HS-27A (cell line): ENCODE results near the gene OPCML.
"Not testable (repeated sequence)": the region's sequence is repeated elsewhere in the genome, so short reads cannot be mapped to it uniquely, and the experiment has no call there.

Source experiments
- DNase-seq: peaks from one replicate; pipeline ENCODE4 v3.0.0-alpha.2; 2012; ENCODE audit warnings: low read depth, missing footprints

Gene OPCML

DNA sequence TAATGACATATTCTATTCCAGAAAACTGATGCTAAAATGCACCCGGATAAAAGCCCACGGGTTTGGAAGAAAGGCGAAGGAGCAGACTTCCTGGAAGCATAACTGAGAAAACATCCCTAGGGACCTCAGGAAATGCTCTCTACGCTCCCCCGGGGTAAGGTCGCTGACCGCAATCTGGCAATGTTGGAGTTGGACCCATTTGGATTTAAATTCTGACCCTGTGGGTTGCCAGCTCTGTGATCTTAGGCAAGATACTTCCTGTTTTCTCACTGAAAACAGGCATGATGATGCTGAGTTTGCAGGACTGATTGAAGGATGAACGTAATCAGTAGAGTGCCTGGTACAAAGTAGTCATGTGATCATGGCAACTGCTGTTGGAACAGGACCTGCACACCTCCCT is 1107.9 kb downstream of the OPCML start:
- DNase-seq: no peak

DNA sequence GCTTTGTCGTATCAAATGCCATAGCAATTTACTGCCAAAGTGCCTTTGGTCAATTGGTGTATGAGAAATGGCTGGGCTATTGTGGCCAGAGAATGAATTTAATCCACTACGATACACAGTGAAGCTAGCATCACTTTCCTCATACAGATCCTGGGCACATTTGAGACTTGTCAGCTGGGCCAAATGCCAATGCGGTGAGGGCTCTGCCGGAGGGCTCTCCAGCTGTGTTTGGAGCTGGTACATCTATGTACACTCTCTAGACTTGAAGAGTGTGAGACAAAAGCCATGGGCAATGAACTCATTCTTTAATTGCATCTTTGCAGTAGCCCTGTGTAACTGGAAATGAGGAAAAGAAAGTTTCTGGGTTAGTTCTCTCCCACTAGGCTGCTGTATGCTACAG is 1109.0 kb downstream of the OPCML start:
- no peak for DNase-seq

DNA sequence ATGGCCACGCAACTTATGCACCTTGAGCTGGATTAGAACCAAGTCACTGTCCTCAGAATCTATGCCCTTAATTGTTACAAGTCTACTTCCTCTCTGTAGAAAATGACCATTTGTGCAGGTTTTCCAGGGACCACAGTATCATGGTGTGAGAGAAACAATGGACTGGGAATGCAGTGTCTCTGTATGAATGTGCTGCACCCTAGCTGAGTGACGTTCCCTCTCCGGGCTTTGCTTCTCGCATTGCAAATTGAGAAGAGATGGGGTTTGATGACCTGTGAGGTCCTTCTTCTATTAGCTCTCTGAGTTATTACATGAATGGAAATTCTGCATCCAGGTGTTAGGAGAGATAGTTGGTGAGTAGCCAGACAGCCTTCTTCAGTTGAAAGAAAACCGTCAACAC is 1109.6 kb downstream of the OPCML start:
- DNase-seq: no peak

DNA sequence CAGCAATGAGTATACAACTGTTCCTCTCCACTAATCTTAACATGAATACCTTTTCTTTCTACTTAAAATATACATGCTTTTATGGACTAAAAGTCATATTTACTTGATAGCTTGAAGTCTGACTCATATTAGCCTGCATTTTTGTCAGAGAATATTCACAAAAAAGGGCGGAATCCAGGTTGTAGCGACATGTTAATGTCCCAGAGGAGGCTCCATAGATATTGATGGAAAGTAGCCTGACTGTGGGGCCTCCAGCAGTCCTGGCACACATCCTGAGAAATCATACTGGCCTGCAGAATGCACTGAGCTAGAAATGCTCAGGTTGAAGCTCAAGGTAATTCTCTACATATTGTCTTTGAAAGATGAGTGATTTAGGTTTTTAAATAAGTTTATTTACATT is 1110.7 kb downstream of the OPCML start:
- DNase-seq: no peak

DNA sequence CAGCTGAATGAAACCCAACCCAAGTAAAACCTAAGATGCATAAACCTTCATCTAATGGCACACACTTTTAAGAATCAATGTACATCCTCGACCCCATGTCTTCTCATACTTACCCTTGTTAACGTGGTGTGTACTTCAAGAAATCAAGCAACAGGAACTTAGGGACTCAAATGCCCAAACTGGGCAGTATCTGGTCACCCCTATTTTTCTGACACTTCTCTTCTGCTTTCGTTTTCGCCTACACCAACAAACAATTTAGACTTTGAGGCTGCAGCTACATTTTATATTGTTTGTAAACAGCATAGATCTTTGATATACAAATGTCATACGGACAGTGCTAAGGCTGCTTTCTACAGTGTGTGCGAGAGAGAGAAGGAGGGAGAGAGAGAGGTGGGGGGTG is 1117.8 kb downstream of the OPCML start:
- DNase-seq: no peak

DNA sequence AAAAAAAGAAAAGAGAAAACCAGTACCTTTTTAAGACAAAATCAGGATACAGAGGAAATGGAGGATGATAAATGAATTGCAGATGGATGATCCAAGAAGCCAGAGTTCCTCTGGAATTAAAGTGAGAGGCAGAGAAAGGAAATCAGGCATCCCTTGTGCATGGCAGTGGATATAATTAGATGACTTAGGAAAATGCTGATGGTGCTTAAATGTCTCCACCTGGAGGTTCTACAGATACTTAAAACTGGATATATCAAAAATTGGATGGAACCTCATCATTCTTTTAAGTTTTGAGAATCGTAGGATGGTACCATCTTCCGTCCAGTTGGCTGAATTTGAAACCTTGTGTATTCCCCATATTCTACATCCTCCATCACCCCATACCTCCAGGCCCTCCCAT is 1121.9 kb downstream of the OPCML start:
- no peak for DNase-seq

DNA sequence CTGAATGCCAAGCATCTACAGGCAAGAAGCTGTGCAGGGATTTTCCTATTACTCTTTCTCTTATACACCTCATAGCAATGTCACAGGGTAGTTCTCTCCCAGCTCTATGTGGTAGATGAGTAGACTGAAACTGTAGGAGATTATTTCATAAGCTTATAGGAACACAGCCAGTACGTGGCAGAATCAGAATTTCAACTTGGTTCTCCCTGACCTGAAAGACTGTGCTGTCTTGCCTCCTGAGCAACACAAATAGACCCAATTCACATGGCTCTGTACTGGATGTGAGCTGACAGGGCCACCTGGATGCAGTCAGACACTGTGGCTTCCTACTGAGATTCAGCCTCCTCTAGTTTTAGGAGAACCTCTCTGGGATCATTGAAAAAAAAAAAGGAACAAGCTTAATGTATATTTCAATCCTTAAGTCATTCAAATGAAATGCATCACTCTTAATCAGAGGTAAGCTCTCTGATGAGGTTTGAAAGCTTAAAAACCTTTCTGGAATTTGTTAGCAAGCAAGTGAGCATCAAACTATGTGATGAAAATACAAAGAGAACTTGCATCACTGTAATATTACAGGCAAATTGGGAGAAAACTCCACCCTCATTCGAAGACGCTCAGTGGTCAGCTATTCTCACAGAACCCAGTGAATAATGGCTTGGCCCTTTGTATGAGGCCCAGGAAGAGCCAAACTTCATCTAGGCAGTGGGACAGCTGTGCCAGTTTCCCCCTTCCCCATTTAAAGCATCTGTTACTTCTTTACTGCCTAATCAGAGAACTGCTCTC is 1122.5 kb downstream of the OPCML start:
- DNase-seq: no peak

DNA sequence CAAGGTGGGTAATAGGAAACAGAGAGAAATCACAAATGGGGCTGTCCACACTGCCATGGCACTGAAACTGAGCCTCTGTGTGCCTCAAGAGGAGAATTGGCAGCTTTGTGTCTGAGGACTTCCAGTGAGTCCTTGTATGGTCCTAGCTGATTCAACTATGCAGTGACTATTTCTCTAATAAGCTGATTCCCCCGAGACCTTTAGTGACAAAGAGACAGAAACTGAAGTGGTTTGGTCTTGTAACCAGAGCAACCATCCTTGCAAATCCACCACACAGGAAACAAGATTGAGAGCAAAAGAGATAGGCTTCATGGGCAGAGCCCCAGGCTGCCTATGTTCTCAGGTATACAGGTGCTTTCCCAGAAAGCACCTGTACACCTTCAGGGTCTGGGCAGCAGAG is 1123.4 kb downstream of the OPCML start:
- DNase-seq: no peak

DNA sequence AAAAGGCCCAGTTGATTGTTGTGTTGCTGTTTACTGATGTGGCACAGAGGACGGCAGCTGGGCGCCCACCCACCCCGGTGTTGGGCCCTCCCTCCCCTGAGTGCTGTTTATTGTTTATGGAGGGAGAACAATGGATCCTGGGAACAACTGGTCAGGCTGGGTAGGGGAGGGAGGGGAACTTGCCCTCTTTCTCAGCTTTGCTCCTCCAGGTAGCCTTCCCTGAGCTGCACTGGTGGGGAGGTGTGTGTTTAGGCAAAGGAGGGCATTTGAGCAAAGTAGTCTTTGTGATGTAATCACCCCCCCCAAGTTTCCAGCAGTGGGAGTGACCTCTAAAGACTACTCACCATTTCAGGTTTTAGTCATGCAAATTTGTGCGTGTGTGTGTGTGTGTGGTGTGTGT is 1126.6 kb downstream of the OPCML start:
- DNase-seq: no peak

DNA sequence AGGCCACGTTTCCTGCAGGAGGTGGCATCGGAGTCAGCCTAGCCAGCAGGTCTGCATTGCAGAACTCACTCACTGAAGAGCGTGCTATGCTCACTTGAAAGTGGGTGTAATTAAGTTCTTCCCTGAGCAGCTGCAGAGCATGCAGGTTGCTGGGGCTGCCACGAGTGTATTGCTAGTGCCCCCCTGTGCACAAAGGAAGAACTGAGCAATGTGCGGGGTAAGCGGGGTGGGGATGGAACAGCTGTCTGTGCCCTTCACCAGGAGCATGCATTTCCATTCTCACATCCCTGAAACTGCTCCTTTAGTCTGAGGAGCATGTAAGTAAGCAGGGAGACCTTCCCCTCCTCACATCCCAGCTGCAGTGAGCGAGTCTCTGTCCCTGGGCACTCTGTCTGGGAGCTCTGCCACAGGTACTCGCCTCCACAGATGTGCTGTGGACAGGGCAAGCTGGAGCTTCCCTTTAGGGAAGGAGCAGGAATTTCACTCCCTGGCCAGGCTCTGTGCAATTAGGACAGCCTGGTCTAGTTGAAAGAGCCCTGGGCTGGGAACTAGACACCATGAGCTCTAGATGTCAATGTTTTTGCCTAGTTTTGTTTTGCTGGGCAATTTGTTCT is 1130.1 kb downstream of the OPCML start:
- DNase-seq: peak; percentile 0

DNA sequence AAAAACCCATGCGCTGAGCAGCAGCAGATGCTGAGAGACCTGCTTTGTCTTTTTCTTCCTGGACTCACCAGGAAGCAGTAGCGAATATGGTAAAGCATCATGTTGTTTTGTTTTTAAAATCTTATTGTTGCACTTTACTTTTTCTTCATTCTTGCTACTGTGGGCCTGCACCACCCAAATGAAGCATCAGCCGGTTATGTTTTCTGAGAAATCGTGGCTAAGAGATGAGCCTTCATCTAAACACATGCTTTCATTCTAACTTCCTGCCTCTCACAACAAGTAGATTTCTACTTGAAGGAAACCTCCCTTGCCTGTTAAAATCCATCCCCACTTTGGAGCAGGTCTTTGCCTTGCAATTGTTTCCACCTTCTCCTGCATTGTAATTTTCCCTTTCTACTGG is 1136.0 kb downstream of the OPCML start:
- DNase-seq: no peak

DNA sequence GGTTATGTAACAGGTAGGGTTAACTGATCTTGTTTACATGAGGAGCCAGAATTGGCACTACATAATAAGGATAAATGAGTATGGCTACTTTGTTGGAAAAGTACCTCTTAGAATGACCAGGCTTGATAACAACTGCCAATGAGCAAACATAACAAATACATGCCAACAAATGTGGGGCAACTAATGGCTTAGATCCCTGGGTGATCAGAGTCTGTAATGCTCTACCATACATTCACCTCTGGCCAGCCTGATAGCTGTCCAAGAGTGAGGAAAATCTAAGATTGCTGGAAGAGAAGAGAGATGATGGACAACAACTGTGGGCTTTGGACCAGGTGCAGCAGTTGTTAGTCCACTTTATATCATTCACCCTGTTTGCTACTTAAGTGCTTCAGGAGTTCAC is 1136.9 kb downstream of the OPCML start:
- DNase-seq: no peak

DNA sequence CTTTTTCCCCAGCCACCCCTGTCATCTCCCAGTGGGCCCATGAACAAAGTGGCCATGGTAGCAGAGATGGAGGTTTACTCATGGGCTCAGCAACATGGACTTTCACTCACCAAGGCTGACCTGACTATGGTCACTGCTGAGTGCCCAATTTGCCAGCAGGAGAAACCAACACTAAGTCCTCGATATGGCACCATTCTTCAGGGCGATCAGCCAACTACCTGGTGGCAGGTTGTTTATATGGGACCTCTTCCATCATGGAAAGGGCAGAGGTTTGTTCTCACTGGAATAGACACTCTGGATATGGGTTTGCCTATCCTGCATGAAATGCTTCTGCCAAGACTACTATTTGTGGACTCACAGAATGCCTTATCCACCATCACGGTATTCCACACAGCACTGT is 1152.8 kb downstream of the OPCML start:
- no peak for DNase-seq

DNA sequence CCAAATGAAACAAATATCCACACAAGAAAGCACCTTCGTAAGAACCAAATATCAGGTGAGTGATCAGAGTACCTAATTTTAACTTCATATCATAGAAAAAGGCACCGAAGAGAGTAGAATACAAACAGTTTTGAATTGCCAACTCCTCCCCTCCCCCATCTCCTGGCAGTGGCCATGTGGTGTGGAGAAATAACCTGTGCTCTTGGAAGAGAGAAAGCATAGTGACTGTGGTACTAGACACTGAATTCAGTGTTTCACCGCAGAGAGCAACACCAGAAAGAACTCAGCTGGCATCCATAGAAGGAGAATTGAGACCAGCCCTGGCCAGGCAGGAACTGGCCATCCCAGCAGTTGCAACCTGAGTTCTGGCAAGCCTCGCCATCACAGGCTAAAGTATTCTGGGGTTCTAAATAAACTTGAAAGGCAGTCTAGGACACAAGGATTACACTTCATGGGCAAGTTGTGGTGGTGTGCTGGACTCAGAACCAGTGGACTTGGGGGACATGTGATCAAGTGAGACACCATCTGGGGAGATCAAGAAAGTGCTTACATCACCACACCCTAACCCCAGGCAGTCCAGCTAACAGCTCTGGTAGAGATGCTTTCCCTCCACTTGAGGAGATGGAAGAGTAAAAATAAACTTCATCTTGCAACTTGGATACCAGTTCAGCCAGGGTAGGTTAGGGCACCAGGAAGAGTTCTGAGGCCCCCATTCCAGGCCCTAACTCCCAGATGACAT is 1158.7 kb downstream of the OPCML start:
- no peak for DNase-seq

DNA sequence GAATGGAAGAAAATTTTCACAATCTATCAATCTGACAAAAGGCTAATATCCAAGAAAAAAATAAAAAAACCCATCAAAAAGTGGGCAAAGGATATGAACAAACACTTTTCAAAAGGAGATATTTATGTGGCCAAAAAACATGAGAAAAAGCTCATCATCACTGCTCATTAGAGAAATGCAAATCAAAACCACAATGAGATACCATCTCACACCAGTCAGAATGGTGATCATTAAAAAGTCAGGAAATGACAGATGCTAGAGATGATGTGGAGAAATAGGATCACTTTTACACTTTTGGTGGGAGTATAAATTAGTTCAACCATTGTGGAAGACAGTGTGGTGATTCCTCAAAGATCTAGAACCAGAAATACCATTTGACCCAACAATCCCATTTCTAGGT is 1162.2 kb downstream of the OPCML start:
- DNase-seq: not testable (repeated sequence)

DNA sequence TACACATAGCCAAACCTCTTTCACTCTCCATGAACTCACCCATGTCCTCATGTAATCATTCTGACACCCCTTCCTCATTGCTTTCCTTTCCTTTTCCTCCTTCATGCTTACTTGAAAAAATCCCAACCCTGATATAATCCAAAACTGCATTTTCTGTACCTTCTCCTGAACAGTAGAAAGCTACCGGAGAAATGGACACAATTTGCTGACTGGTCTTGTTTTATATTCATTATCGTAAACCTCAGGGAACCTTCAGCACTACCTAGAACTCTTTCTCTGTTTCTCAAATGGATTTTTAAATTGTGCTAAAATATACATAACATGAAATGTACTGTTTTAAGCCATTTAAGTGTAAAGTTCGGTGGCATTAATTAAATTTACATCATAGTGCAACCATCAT is 1165.0 kb downstream of the OPCML start:
- no peak for DNase-seq

DNA sequence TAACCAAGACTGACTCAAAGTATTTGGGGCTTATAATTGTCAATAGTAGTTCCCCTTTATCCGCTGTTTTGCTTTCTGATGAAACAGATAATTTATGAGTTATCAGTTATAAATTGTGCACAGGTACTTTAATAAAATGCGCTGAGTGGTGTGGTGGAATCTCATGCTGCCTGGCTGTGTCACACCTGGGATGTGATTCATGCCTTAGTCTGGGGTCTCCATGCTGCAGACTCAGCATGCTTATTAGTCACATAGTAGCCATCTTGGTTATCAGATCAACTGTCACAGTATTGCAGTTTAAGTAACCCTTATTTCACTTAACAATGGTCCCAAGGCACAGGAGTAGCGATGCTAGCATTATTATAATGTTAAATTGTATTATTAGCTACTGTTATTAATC is 1166.7 kb downstream of the OPCML start:
- no peak for DNase-seq
